GM12875 (cell line): ENCODE results near the gene HLTF.
A peak's percentile ranks its signal among the peaks of the same experiment; 100 is the strongest.

ENCODE experiments used
- H3K4me3 ChIP-seq: one replicate; pipeline ENCODE4 v1.5.1; 2011; ENCODE audit warnings: low read depth, low read length, control low read depth
- CTCF ChIP-seq: IDR thresholded peaks from 2 replicates; pipeline ENCODE4 v1.5.1; 2011; ENCODE audit warnings: low read depth, mild to moderate bottlenecking, control low read depth, inconsistent platforms, low read length, moderate library complexity, borderline replicate concordance; ENCODE audit not compliant: insufficient read depth

Gene HLTF

GRCh38 chr3:149086232-149086988 lies at the start of gene HLTF:
TSS of gene HLTF (minus strand) at chr3:149086533. CDS start at chr3:149086336, 197 bp downstream.
- H3K4me3 ChIP-seq = peak within 1 kb of the TSS; percentile 70
- no peak for TF ChIP-seq CTCF

- no peak for TF ChIP-seq CTCF
Observed at GRCh38 chr3:149134575-149134974, 48.2 kb upstream of the HLTF start.

DNA sequence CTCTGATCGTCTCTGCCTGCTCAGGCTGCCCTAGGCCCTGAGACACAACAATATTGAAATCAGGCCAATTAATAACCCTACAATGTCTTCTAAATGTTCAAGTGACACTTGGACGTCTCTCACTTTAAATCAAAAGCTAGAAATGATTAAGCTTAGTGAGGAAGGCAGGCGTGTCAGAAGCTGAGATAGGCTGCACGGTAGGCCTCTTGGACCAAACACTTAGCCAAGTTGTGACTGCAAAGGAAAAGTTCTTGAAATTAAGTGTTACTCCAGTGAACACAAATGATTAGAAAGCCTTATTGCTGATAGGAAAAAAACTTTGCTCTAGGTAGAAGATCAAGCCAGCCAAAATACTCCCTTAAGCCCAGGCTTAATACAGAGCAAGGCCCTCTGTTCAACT lies 45.3 kb upstream of the HLTF start:
- no peak for TF ChIP-seq CTCF
- H3K4me3 ChIP-seq = no peak overlapping the region

More at GRCh38 chr3:149134575-149134974, 48.2 kb upstream of the HLTF start:
- H3K4me3 ChIP-seq = no peak overlapping the region

DNA sequence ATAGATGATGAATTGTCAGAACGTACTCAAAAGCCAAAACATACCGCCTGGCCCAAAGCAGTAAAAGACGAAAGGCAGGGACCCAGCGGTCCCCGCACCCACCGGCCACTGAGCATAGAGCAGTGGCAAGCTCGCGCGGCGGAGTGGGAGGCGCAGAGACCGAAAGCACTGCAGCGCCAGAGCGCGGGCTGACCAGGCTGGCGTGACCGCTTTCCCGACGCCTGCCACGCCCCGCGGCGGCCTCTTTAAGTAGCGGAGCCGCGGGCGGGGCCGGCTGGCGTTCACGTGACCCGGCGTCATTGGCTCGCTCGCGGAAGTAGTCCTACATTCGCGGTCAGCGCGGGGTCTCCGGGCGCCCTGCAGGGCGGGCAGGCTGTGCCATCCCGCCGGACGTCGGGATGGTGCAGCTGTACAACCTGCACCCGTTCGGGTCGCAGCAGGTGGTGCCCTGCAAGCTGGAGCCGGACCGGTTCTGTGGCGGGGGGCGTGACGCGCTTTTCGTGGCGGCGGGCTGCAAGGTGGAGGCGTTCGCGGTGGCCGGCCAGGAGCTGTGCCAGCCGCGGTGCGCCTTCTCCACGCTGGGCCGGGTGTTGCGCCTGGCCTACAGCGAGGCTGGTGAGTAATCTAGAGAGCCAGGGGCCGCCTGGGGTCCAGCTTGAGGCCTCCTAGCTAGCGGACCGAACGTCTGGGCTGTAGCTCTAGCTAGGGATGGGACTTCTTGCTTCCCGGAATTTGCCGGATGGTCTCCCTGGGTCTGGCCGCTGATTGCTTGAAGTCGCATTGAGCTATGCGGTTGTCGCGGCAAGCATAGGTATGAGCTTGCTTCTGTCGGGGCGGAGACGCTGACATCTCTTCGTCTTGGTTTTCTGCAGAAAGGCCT lies 43.2 kb upstream of the HLTF start, which contains the start of gene HPS3:
Gene HPS3, plus strand, starts transcription at position 313 of the 880 bp plus-strand sequence. Its CDS starts 86 bp downstream, at position 399.
- H3K4me3 ChIP-seq = peak within 1 kb of the TSS; percentile 89
- no peak for TF ChIP-seq CTCF

DNA sequence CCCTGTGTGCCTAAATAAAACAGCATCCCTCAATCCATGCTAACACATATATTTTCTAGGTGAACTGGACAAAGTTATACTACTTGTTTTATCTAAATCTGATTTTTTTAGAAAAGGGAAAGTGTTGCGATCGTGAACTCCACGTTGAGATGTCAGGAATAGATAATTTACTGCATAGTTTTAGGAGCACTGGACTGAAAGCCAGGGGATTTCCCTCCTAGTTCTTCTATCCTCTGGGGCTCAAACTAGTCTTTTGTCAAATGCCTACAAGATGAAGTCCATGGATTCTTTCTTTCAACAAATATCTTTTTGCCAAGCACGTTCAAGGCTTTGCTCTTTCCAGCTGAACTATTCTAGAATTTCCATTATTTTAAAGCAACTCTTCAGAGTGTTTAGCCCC lies 42.5 kb upstream of the HLTF start:
- H3K4me3 ChIP-seq = peak overlapping the region; percentile 89
- no peak for TF ChIP-seq CTCF

GRCh38 chr3:149122721-149123578 lies 36.6 kb upstream of the HLTF start:
- no peak overlapping the region for H3K4me3 ChIP-seq
- TF ChIP-seq CTCF = no peak
